HG03159 (cell line): ENCODE measurements around the gene TSPAN9.
A peak's percentile ranks its signal among the peaks of the same experiment; 100 is the strongest.
"Not testable (repeated sequence)": the region's sequence is repeated elsewhere in the genome, so short reads cannot be mapped to it uniquely, and the experiment has no call there.

Experiments used
- ATAC-seq: cut with Tn5 transposase; IDR thresholded peaks from one replicate; pipeline ENCODE4 v1.9.1; 2021; ENCODE audit warnings: mild to moderate bottlenecking, moderate library complexity; ENCODE audit not compliant: unreplicated experiment

The TSPAN9 gene

DNA sequence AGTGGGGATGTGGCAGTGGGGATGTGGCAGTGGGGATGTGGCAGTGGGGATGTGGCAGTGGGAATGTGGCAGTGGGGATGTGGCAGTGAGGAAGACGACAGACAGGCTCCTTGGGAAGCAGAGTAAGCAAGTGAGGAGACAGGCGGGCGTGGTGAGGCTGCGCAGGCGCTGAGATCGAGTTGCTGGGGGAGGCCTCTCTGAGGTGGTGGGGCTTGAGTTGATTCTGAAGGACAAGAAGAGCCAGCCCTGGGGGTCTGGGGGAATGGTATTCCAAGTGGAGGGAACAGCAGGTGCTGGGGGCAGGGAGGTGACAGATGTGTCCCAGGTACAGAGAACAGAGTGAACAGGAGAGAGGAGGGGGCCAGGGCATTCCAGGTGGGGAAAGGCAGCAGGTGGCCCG lies 33.8 kb upstream of the TSPAN9 start:
- ATAC-seq: no peak

DNA sequence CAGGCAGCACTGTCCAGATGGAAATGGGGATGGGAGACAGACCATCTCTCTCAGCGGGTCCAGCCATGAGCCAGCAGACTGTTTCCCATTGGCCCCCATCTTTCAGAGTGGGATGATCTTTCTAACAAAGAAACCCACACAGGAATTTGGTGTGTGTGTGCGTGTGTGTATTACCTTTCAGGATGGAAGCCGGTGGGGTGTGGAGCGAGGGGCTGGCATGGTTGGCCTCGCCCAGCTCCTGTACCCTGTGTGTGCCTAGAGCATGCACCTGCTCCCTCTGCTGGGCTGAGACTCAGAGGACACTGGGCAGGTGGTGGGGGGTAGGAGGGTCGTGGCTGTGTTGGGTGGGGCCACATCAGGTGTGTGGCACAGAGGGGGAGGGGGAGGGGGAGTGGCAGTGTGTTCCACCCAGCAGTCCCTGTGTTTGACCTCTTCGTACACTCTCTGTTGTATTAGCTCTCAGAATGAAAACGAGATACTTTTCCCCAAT lies 33.0 kb upstream of the TSPAN9 start:
- ATAC-seq: no peak

DNA sequence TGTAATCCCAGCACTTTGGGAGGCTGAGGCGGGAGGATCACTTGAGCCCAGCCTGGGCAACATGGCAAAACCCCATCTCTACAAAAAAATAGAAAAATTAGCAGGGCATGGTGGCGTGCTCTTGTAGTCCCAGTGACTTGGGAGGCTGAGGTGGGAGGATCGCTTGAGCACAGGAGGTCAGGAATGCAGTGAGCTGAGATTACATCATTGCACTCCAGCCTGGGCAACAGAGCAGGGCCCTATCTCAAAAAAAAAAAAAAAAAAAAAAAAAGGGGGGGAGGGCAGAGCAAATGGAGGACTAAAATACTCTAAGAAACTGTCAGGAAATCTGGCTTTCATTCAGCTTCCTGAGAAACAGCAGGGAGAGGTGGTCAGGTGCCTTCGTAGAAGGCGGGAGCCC lies 31.7 kb upstream of the TSPAN9 start:
- ATAC-seq: no peak

DNA sequence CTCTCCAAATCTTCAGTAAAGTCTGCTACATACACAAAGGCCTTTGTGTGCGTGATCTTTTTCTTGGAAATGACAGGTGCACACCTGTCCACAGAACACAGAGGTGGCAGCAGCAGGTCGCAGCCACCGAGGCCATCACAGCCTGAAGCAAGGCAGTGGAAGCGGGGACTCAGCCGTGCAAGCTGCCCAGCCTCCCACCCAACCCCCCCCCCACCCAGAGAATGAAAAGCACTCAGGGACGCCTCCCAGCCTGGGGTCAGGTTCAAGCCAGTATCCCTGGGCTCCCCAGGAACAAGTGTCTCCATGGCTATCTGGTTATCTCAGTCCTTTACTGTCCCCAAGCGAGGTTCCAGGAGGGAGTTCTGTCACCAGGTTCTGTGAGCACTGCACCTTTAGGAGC lies 31.2 kb upstream of the TSPAN9 start:
- ATAC-seq: no peak

DNA sequence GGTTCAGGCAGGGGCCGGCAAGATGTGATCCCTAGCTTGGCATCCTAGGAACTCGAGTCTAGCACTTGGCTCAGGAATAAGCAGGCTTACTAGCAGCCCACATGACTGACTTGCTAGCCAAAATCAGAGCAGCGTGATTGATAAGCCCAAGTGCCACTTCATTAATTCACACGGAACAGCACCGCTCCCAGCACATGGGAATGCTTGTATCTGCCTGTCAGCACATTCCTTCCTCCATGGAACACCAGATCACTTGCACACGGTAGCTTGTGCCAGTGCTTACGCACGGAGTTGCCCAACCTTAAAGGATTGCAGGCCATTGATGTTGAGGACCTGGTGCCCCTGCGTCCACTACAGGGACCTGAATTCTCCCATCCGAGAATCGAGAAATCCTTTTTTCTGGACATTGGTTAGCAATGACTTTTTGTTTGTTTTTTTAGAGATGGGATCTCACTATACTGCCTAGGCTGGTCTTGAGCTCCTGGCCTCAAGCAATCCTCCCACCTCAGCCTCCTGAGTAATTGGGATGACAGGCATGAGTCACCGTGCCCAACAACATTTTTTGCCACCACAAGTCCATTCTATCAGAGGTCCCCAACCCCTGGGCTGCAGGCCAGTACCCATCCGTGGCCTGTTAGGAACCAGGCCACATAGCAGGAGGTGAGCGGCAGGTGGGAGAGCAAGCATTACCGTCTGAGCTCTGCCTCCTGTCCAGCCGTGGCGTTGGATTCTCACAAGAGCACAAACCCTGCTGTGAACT lies 30.6 kb upstream of the TSPAN9 start:
- no peak for ATAC-seq

DNA sequence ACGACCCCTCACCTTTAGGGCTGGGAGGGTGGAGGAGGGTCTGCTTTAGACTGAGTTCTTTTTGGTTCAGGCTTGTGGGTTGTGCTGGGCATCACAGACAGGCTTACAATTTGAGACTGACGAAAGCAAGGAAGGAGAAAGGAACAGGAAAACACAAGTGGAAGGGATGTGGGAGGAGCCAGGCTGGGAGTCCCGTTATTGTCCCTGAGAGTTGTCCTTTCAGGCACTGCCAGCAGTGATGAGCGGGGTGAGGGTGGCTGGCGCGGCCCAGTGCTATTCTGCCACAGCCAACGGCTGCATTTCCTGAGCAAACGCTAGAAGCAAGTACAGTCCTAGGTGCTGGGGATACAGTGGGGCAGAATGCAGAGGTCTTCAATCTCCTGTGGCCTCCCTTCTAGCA lies 29.2 kb upstream of the TSPAN9 start:
- no peak for ATAC-seq

DNA sequence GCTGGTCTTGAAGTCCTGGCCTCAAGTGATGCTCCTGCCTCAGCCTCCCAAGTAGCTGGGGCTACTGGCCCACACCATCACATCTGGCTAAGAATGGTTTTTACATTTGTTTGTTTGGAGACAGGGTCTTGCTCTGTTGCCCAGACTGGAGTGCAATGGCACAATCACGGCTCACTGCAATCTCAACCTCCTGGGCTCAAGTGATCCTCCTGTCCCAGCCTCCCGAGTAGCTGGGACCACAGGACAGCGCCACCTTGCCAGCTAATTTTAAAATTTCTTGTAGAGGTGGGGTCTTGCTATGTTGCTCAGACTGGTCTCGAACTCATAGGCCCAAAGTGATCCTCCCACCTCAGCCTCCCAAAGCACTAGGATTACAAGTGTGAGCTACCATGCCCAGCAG lies 28.6 kb upstream of the TSPAN9 start:
- no peak for ATAC-seq

DNA sequence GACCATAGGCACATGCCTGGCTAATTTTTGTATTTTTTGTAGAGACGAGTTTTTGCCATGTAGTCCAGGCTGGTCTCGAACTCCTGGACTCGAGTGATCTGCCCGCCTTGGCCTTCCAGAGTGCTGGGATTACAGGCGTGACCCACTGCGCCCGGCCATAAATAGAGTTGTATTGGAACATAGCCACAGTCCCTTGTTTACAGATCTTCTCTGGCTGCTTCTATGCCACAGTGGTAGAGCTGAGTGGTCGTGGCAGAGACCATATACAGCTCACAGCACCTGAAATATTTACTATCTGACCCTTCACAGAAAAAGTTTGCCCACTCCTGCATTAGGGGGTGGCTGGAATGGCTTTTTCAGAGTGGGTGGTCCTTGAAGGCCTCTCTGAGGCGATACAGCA lies 28.0 kb upstream of the TSPAN9 start:
- ATAC-seq: no peak

DNA sequence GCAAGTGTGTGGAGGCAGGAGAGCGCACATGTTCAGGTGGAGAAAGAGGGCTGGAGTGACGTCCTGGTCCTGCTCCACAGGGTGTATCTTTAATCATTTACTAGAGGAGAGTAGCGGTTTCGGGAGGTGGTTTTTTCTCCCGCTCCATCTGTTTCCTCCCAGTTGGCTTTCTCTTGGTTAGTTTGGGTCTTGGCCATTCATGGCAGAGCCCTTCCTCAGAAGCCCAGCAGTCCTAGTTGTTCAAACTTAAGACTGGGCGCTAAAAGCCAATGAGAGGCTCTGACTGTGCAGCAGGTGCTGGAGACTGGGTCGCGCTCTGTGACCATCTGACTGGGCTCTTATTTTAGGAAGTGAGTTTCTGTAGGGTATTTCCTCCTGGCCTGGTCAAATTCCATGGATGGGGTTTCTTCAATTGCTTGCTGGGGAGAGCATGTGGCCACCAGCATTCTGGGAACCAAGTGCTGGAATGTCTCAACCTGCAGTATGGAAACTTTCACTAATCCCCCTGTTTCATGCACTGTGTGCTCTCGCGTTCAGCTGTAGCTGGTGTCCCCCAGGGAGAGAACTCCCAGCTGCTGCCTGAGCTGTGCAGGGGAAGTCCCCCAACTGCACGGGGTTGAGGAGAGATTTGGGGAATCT lies 27.4 kb upstream of the TSPAN9 start:
- no peak for ATAC-seq

DNA sequence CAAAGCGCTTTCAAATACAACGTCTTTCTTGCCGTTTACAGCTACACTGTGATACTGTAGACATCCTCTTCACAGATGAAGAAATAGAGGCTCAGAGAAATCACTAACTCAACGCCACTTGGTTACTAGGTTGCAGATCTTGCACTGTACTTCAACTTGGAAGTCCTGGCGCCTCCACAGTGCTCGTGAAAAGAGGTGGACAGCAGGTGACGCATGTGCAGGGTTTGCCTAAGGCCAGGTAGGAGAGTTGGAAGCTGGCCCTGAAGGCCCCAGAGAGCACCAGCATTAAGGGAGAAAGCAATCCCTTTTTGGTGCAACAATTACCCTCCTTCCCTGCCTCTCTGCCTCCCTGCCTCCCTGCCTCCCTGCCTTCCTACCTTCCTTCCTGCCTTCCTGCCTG lies 22.8 kb upstream of the TSPAN9 start:
- ATAC-seq: no peak

DNA sequence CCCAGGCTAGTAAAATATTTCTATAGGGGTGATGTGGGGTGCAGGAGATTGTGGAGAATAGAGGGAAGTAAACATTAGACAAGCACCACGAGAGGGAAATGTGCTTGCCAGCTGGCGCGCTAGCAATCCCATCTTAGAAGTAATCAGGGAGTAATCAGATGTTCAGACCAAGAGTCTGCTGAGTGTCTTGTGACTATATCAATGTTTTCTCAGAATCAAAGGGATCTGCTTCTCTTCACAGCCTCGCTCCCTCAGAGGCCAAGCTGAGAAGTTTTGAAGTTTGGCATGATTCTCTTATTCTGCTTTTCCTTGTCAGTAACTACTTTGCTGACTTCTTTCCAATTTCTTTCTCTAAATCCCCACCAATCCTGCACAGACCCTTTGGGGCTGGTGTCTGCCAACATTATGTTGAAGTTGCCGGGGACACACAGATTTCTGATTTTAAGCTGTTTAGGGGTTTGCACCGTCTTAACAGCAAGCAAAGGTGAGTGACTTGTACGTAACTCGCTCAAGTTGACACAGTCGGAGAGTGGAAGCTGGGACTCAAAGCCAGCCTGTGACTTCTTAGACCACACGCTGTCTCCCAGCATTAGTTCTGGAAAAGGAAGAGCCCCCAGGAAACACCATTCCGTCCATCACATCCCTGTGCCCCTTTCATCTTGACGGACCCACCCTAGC lies 22.0 kb upstream of the TSPAN9 start:
- no peak for ATAC-seq

DNA sequence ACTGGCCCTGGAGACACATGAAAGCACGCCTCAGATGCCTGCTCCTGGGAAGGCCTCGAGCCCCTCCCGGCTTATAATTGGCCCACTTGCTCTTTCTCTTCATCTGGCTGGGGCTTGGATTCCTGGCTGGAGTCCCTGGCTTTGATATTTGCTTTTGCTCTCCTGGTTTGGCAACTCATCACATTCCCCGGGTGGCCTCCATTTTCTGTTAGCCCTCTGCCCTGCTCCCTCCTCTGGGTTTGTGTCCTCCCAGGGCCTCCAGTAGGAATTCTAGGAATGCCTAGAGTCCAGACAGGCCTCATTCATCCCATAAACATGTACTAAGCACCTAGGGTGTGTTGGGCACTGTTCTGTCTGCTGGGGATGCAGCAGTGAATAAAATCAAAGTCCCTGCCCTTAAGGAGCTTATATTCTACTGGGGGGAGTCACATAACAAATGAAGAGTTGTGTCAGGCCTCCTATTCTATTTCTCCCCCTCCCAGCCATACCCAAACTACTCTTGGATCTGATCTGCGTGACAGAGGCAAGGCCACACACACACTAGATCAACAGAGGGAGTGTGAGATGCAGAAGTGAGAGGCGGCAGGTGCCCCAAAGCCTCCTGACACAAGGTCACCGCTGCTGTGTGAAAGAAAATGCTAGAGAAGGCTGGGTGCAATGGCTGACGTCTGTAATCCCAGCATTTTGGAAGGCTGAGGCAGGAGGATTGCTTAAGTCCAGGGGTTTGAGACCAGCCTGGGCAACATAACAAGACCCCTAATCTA lies 21.3 kb upstream of the TSPAN9 start:
- ATAC-seq: no peak

DNA sequence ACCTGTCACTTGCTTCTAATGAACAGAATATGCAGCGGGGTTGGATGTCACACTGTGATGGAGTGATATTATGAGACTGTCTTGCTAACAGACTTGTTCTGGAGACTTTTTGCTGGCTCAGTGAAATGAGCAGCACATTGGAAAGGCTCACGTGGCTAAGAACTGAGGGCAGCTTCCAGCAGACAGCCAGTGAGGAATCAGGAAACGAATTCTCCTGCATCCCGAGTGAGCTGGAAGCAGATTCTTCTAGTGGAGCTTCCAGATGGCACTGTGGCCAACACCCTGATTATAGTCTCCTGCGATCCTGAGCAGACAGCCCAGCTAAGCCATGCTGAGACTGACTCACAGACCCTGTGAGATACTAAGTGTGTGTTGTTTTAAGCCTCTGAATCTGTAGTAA lies 16.1 kb upstream of the TSPAN9 start:
- no peak for ATAC-seq

DNA sequence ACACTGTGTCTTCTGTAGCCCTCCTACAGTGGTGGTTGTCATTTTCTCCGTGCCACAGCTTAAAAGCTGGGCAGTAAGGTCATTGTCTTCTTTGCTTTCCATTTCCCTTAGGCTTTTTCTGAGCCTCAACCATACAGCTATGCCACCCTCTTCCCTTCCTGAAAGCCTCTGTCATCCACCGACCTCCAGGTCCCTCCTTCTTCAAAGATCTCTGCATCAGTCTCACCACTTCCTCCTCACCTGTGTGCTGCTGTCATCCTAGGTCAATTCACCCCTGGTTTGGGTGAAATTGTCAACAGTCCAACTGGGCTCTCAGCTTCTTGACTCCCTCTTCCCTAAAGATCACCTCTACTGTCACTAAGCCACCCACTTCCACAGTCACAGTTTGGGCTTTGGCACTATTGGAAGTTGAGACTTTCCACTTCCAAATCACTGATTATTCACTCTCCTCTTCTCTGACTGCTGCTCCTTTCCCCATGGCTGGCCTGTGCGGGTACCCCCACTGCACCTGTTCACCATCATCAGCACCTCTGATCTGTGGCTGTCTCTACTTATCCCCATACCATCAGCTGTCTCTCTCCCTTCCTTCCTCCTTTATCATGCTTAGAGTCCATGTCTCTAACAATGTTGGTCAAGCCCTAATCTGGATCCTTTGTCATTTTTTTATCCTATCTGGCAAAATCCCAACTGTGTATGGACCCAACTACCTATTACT lies 15.5 kb upstream of the TSPAN9 start:
- ATAC-seq: no peak

DNA sequence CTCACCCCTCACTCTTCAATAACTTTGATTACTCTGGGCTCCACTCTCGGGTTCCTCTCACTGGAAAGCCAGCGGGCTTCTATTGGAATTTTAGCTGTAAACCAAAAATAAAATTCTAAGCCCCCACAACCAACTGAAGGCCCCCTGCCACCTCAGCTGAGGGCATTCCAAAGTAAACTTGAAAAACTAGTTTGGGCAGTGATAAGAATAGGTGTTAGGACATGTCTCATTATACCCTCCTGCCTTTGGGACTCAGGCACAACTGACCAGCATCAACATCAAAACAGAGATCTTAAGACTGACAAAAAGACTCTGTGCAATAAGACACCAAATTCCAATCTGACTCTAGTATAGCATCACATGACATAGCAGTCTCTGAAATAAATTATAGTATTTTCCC lies 11.9 kb upstream of the TSPAN9 start:
- ATAC-seq: no peak

DNA sequence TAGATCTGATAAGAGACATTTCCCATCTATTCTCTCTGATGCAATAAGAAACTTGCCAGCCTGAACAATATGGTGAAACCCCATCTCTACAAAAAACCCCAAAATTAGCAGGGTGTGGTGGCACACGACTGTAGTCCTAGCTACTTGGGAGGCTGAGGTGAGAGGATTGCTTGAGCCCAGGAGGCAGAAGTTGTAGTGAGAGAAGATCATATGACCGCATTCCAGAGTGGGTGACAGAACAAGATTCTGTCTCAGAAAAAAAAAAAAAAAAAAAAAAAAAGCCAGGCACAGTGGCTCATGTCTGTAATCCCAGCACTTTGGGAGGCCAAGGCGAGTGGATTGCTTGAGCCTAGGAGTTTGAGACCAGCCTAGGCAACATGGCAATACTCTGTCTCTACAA lies 11.3 kb upstream of the TSPAN9 start:
- ATAC-seq: not testable (repeated sequence)

DNA sequence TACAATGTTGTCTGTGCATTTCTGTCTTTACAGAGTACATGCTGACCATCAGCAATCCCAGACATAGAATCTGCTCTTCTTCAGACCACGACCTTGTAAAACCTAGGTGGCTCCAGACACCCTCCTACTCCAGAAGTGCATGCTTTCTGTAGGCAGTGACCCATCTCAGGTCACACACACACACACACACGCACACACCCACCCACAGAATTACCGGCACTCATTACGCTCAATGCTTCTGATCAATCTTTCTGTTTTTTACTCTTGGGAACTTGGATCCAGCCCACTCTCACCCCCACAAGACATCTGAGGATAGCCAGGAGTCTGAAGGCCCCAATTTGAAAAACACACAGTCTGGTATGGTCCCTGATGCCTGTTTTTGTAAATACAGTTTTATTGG lies 7.5 kb upstream of the TSPAN9 start:
- no peak for ATAC-seq

DNA sequence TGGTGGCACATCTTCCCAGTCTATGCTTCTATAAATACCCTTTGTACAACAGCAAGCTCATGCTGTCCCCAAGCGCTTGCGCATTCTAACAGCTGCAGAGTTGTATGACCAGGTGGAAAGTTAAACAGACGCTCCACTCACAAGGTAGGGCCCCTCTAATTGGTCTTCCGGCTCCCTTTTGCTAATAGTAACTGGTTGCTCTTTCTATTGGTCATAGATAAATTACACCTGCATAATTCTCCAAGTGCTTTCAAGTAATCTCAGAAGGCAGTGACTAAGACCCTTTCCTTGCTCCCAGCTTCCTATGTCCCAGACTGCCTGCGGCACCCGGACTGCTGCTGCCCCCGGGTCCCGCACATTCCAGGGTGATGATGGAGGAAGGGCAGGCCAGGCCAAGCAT lies 6.1 kb upstream of the TSPAN9 start:
- no peak for ATAC-seq

DNA sequence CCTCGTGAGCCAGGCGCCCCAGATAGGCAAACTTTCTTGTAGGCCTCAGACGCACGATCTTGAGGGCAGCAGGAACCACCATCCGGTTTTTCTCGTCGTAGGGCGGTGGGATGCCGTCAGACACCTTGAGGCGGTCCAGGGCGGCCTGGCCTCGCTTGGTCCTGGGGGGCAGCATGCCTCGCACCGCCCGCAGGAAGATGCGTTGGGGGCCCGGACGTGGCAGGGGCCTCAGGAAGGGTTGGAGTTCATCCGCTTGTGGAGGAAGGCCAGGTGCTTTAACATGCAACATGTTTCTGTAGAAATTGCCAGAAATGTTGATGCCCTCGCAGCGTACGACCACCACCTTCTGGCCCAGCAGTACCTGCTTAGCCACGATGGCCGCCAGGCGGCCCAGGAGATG lies 5.5 kb upstream of the TSPAN9 start:
- no peak for ATAC-seq

DNA sequence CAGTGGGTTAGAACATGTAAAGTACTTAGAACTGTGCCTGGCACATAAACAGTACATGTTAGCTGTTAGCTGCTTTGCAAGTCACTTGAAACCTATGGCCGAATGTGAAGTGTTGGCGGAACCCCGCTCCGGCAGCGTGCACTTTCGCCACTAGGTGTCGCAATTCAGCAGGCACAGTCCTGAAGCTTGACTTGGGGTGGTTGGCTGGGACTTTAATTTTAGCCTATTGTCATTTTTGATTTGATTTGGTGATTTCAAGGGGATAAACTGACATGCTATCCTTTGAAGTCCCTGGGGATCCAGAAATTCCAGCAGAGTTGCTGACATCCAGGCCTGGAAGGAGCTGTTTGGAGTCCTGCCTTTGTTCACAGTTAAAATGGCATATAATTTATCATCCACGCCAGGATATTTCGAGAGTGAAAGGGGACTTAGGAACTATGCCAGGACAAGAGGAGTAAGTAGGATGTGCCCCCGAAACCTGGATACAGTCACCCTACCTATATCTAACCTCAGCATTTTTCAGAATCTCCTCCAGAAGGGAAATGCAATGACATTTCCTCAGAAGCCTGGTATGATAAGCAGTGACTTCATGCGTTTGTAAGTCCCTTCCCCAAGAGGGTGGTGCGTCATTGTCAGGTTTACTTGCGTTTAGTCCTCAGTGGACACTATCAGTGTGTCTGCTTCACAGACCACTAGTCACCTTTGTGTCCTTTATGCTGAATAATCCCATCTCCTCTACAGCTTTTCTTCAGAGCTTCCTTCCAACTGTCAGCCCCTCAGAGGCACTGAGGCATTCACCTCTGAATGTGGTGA lies 3.5 kb upstream of the TSPAN9 start:
- ATAC-seq: peak; percentile 61
